ENCODE results near the gene CDH15.

CDH15 gene, protein sequence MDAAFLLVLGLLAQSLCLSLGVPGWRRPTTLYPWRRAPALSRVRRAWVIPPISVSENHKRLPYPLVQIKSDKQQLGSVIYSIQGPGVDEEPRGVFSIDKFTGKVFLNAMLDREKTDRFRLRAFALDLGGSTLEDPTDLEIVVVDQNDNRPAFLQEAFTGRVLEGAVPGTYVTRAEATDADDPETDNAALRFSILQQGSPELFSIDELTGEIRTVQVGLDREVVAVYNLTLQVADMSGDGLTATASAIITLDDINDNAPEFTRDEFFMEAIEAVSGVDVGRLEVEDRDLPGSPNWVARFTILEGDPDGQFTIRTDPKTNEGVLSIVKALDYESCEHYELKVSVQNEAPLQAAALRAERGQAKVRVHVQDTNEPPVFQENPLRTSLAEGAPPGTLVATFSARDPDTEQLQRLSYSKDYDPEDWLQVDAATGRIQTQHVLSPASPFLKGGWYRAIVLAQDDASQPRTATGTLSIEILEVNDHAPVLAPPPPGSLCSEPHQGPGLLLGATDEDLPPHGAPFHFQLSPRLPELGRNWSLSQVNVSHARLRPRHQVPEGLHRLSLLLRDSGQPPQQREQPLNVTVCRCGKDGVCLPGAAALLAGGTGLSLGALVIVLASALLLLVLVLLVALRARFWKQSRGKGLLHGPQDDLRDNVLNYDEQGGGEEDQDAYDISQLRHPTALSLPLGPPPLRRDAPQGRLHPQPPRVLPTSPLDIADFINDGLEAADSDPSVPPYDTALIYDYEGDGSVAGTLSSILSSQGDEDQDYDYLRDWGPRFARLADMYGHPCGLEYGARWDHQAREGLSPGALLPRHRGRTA

DNA sequence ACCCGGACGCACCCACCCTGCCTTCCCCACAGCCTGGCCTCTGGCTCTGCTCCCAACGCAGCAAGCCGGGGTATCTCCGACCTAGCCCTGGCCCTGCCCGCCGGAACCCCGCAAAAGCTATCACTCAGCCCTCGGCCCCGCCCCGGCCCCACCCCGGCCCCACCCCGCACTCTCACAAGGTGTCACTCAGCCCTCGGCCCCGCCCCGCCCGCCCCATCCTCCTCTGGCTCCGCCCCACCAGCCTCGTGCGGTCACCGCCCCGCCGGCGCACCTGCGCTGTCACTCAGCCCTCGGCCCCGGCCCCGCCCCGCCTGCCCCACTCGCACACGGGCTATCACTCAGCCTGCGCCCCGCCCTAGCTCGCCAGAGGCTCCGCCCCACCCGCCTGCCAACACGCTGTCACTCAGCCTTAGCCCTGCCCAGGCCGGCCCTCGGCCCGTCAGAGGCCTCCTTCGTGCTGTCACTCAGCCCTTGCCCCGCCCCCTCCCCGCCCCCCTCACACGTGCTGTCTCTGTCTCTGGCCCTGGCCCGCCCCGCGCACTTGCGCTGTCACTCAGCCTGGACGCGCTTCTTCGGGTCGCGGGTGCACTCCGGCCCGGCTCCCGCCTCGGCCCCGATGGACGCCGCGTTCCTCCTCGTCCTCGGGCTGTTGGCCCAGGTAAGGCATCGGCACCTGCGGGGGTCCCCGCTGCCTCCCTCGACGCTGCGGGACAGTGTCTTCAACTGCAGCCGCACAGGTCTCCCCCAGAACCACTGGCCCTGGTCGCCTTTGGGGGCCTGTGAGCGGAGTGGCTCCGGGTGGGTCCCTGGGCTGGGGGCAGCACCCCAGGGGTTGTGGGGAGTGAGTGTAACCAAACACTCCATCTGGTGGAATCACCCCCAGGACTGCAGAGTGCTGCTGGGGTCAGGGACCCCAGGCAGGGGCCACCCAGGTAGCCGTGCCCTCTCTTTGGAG, at the start of gene CDH15:
Gene CDH15 (plus strand): TSS at position 533 of the 955 bp plus-strand sequence. CDS start 84 bp downstream, at position 617.
- TF ChIP-seq, protein P1, sequence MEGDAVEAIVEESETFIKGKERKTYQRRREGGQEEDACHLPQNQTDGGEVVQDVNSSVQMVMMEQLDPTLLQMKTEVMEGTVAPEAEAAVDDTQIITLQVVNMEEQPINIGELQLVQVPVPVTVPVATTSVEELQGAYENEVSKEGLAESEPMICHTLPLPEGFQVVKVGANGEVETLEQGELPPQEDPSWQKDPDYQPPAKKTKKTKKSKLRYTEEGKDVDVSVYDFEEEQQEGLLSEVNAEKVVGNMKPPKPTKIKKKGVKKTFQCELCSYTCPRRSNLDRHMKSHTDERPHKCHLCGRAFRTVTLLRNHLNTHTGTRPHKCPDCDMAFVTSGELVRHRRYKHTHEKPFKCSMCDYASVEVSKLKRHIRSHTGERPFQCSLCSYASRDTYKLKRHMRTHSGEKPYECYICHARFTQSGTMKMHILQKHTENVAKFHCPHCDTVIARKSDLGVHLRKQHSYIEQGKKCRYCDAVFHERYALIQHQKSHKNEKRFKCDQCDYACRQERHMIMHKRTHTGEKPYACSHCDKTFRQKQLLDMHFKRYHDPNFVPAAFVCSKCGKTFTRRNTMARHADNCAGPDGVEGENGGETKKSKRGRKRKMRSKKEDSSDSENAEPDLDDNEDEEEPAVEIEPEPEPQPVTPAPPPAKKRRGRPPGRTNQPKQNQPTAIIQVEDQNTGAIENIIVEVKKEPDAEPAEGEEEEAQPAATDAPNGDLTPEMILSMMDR (IDR thresholded peaks at IDR 0.05; ENCODE audit: low read depth, low read length, missing control alignments) = no peak
- in situ Hi-C loops (cut with HindIII; ENCODE audit: low pct_ligation_motif_present, low sequenced_read_pairs) = loop anchor here (25.0 kb wide), 1 partner anchor 409 kb away; no protein-coding TSS in a partner anchor
- peak; percentile 82 for DNase-seq
- Histone ChIP-seq H3K4me3 (ENCODE audit: low read depth, low read length) (no peak within 1 kb of the TSS), H3K36me3 (replicated peaks) (no peaks in the 10 kb centered on the region), H3K27ac (no peak within 1 kb of the TSS), H3K27me3 (replicated peaks) (peaks cover 11% of the 10 kb centered on the region)

DNA sequence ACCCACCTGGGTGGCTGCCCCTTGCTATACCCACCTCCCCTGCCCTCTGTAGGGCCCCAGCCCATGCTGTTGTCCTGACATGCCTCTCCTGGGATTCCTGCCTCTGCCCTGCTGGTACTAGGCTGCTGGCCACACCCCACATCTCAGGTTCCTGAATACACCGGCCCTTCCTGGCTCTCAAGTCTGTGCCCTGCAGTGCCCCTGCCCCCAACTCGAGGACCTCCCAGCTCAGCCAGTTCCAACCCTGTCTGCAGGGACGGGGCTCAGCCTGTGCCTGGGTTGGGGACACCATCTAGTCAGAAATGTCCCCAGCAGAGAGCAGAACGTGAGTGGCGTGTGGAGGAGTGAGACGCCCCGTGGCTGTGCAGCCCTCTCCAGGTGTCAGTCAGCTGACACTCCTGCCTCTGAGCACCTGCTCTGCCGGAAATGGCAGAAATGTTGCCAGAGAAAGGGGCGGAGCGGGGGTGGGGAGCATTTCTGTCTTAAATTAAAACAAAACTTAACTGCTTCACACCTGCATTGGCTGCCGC, 49.2 kb upstream of the CDH15 start:
- no peak for DNase-seq
- Histone ChIP-seq H3K27ac (no peak overlapping the region), H3K27me3 (replicated peaks) (no peaks in the 10 kb centered on the region), H3K4me3 (ENCODE audit: low read depth, low read length) (no peak overlapping the region), H3K36me3 (replicated peaks) (peaks cover 14% of the 10 kb centered on the region)
- TF ChIP-seq, protein P1 (IDR thresholded peaks at IDR 0.05; ENCODE audit: low read depth, low read length, missing control alignments) = no peak
- in situ Hi-C loops (cut with HindIII; ENCODE audit: low pct_ligation_motif_present, low sequenced_read_pairs) = no loop called here

DNA sequence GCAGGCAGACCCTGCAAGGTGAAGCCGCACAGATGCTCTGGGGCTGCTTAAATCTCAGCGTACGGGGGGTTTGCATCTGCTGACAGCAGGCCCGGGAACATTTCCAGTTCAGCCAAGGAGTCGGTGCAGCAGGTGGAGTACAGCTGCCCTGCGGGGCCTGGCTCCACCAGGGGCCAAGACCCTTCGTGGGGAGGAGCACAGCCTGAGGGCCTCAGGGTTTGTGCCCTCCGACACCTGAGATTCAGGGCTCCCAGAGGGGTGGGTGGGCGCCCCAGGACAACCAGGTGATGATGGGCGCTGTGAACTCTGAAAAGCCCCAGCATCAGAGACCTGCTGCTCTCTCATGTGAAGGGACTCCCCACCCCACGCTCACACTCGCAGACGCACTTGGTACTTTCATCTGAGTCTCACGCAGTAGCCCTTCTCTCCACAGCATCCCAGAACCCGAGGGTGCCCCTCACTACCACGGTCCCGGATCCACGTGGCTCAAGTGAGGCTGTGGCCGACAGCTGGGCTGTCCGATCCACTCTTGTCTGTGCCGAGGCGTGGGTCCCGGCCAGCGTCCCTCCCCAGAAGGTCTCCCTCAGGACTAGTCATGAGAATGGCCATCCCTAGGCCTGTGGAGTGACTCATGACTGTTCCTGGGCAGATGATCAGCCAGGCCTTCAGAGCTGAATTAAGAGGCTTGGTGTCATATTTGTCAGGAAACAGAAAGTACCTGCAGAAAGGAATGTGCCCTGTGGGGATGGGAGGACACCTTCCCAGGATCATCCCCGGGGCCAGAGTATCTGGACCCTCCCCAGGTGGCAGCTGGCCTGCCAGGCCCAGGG, 48.3 kb upstream of the CDH15 start:
- no peak for DNase-seq
- in situ Hi-C loops (cut with HindIII; ENCODE audit: low pct_ligation_motif_present, low sequenced_read_pairs) = no loop called here
- Histone ChIP-seq H3K27me3 (replicated peaks) (no peaks in the 10 kb centered on the region), H3K36me3 (replicated peaks) (peaks cover 12% of the 10 kb centered on the region), H3K4me3 (ENCODE audit: low read depth, low read length) (no peak overlapping the region), H3K27ac (no peak overlapping the region)
- TF ChIP-seq, protein P1 (IDR thresholded peaks at IDR 0.05; ENCODE audit: low read depth, low read length, missing control alignments) = no peak

DNA sequence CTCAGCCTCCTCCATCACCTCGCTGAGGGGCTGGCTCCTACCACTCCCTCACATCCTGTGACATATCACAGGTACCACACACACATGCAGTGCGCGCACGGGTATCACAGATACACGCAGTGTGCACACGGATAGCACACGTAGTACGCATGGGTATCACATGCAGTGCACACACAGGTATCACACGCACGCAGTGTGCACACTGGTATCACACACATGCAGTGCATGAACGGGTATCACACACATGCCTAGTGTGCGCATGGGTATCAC, 47.8 kb upstream of the CDH15 start:
- TF ChIP-seq, protein P1 (IDR thresholded peaks at IDR 0.05; ENCODE audit: low read depth, low read length, missing control alignments) = no peak
- in situ Hi-C loops (cut with HindIII; ENCODE audit: low pct_ligation_motif_present, low sequenced_read_pairs) = no loop called here
- H3K4me3 ChIP-seq (ENCODE audit: low read depth, low read length) = no peak overlapping the region
- no peak for DNase-seq
- no peak overlapping the region for H3K27ac ChIP-seq
- no peaks in the 10 kb centered on the region for H3K27me3 ChIP-seq (replicated peaks)
- H3K36me3 ChIP-seq (replicated peaks) = peaks cover 12% of the 10 kb centered on the region

DNA sequence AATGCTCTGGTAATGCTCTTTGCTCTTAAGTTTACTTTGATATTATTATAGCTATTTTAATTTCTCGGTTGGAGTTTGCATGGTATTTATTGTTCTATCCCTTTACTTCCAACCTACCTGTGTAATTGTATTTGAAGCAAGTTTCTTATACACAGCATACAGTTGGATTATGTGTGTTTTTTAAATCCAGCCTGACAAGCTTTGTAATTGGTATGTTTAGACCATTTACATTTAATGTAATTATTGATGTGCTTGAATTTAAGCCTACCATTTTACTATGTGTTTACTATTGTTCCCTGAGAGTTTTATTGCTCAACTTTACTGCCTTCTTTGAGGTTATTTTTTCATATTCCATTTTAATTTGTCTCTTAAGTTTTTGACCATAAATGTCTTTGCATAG, 42.2 kb upstream of the CDH15 start:
- H3K27ac ChIP-seq = no peak overlapping the region
- no peak for DNase-seq
- H3K36me3 ChIP-seq (replicated peaks) = peaks cover 13% of the 10 kb centered on the region
- no peak overlapping the region for H3K4me3 ChIP-seq (ENCODE audit: low read depth, low read length)
- TF ChIP-seq, protein P1 (IDR thresholded peaks at IDR 0.05; ENCODE audit: low read depth, low read length, missing control alignments) = no peak
- in situ Hi-C loops (cut with HindIII; ENCODE audit: low pct_ligation_motif_present, low sequenced_read_pairs) = no loop called here
- no peaks in the 10 kb centered on the region for H3K27me3 ChIP-seq (replicated peaks)
